Adipocyte (in vitro differentiated cells): Measurements from ENCODE around the gene CLIC6.

ENCODE experiments used
- DNase-seq: peaks from one replicate; pipeline ENCODE4 v3.0.0-alpha.2; 2015; ENCODE audit warnings: low read depth
- H3K27me3 ChIP-seq: replicated peaks from 2 replicates; pipeline ENCODE4 v1.7.0; 2013; ENCODE audit warnings: mild to moderate bottlenecking, low read length, moderate library complexity; ENCODE audit not compliant: control insufficient read depth, insufficient read depth
- H3K36me3 ChIP-seq: 2 replicates; pipeline ENCODE4 v1.7.0; 2013; ENCODE audit warnings: low read length, mild to moderate bottlenecking, moderate library complexity; ENCODE audit not compliant: control insufficient read depth, insufficient read depth, severe bottlenecking
- H3K4me1 ChIP-seq: 2 replicates; pipeline ENCODE4 v1.7.0; 2013; ENCODE audit warnings: mild to moderate bottlenecking, low read length, moderate library complexity; ENCODE audit not compliant: control insufficient read depth, insufficient read depth
- H3K4me3 ChIP-seq: 2 replicates; pipeline ENCODE4 v1.7.0; 2013; ENCODE audit warnings: mild to moderate bottlenecking, low read length, moderate library complexity
- H3K9ac ChIP-seq: 2 replicates; pipeline ENCODE4 v1.7.0; 2013; ENCODE audit warnings: mild to moderate bottlenecking, low read length, moderate library complexity
- H3K9me3 ChIP-seq: 2 replicates; pipeline ENCODE4 v1.7.0; 2013; ENCODE audit warnings: mild to moderate bottlenecking, low read length, moderate library complexity; ENCODE audit not compliant: control insufficient read depth

CLIC6 gene

GRCh38 chr21:34668803-34669148 is at the start of gene CLIC6:
CLIC6 (plus strand) TSS chr21:34668994; CDS start chr21:34669389, 395 bp downstream.
- no peaks in the 10 kb centered on the region for H3K36me3 ChIP-seq
- no peak for DNase-seq

GRCh38 chr21:34619841-34620665 is 48.7 kb upstream of the CLIC6 start:
- H3K9ac ChIP-seq, result no peak overlapping the region
- no peak for DNase-seq
- H3K27me3 ChIP-seq, result peaks cover 3% of the 10 kb centered on the region
- no peaks in the 10 kb centered on the region for H3K4me1 ChIP-seq
- no peaks in the 10 kb centered on the region for H3K9me3 ChIP-seq
- H3K36me3 ChIP-seq, result no peaks in the 10 kb centered on the region
- no peak overlapping the region for H3K4me3 ChIP-seq

More at GRCh38 chr21:34668803-34669148, at the start of gene CLIC6:
- peak within 1 kb of the TSS; percentile 67 for H3K9ac ChIP-seq
- peaks cover 8% of the 10 kb centered on the region for H3K27me3 ChIP-seq
- no peaks in the 10 kb centered on the region for H3K9me3 ChIP-seq
- H3K4me3 ChIP-seq, result peak within 1 kb of the TSS; percentile 73
- peaks cover 10% of the 10 kb centered on the region for H3K4me1 ChIP-seq

GRCh38 chr21:34621434-34622350 is 47.1 kb upstream of the CLIC6 start:
- no peaks in the 10 kb centered on the region for H3K4me1 ChIP-seq
- H3K27me3 ChIP-seq, result peaks cover 9% of the 10 kb centered on the region
- DNase-seq, result no peak
- no peak overlapping the region for H3K9ac ChIP-seq
- H3K36me3 ChIP-seq, result no peaks in the 10 kb centered on the region
- H3K9me3 ChIP-seq, result no peaks in the 10 kb centered on the region
- H3K4me3 ChIP-seq, result no peak overlapping the region

GRCh38 chr21:34623516-34623915 is 45.3 kb upstream of the CLIC6 start:
- H3K4me1 ChIP-seq, result no peaks in the 10 kb centered on the region
- no peak for DNase-seq
- H3K9me3 ChIP-seq, result no peaks in the 10 kb centered on the region
- H3K9ac ChIP-seq, result no peak overlapping the region
- H3K4me3 ChIP-seq, result no peak overlapping the region
- H3K36me3 ChIP-seq, result no peaks in the 10 kb centered on the region
- H3K27me3 ChIP-seq, result peaks cover 9% of the 10 kb centered on the region

- H3K36me3 ChIP-seq, result no peaks in the 10 kb centered on the region
- H3K27me3 ChIP-seq, result peaks cover 9% of the 10 kb centered on the region
- no peak overlapping the region for H3K4me3 ChIP-seq
- H3K4me1 ChIP-seq, result no peaks in the 10 kb centered on the region
- no peaks in the 10 kb centered on the region for H3K9me3 ChIP-seq
- no peak overlapping the region for H3K9ac ChIP-seq
- no peak for DNase-seq
These were observed 43.7 kb upstream of the CLIC6 start for GRCh38 chr21:34625030-34625593.

GRCh38 chr21:34626131-34626530 is 42.7 kb upstream of the CLIC6 start:
- Histone ChIP-seq H3K36me3 (no peaks in the 10 kb centered on the region), H3K9ac (no peak overlapping the region), H3K9me3 (no peaks in the 10 kb centered on the region), H3K27me3 (peaks cover 10% of the 10 kb centered on the region), H3K4me3 (no peak overlapping the region), H3K4me1 (no peaks in the 10 kb centered on the region)
- no peak for DNase-seq

GRCh38 chr21:34630536-34631143 is 38.2 kb upstream of the CLIC6 start:
- Histone ChIP-seq H3K4me1 (no peaks in the 10 kb centered on the region), H3K9ac (no peak overlapping the region), H3K36me3 (no peaks in the 10 kb centered on the region), H3K9me3 (no peaks in the 10 kb centered on the region), H3K4me3 (no peak overlapping the region), H3K27me3 (peaks cover 48% of the 10 kb centered on the region)
- DNase-seq, result peak; percentile 87

GRCh38 chr21:34632498-34632897 is 36.3 kb upstream of the CLIC6 start:
- no peak for DNase-seq
- Histone ChIP-seq H3K4me3 (no peak overlapping the region), H3K36me3 (no peaks in the 10 kb centered on the region), H3K4me1 (no peaks in the 10 kb centered on the region), H3K9ac (no peak overlapping the region), H3K27me3 (peaks cover 47% of the 10 kb centered on the region), H3K9me3 (no peaks in the 10 kb centered on the region)

- Histone ChIP-seq H3K4me3 (no peak overlapping the region), H3K4me1 (peaks cover 4% of the 10 kb centered on the region), H3K36me3 (no peaks in the 10 kb centered on the region), H3K27me3 (peaks cover 47% of the 10 kb centered on the region), H3K9ac (no peak overlapping the region), H3K9me3 (no peaks in the 10 kb centered on the region)
- DNase-seq, result no peak
These were observed 33.5 kb upstream of the CLIC6 start for GRCh38 chr21:34635307-34635706.

- Histone ChIP-seq H3K4me3 (no peak overlapping the region), H3K4me1 (peaks cover 11% of the 10 kb centered on the region), H3K9me3 (no peaks in the 10 kb centered on the region), H3K36me3 (no peaks in the 10 kb centered on the region), H3K27me3 (peaks cover 37% of the 10 kb centered on the region), H3K9ac (no peak overlapping the region)
- DNase-seq, result no peak
These were observed 31.8 kb upstream of the CLIC6 start for GRCh38 chr21:34636961-34637360.

- no peak overlapping the region for H3K9ac ChIP-seq
- H3K4me3 ChIP-seq, result no peak overlapping the region
- DNase-seq, result no peak
- H3K27me3 ChIP-seq, result peaks cover 17% of the 10 kb centered on the region
- peaks cover 11% of the 10 kb centered on the region for H3K4me1 ChIP-seq
- no peaks in the 10 kb centered on the region for H3K9me3 ChIP-seq
- H3K36me3 ChIP-seq, result no peaks in the 10 kb centered on the region
These were observed 29.5 kb upstream of the CLIC6 start for GRCh38 chr21:34639250-34639649.
